ENCODE data around the gene HTT.

DNA sequence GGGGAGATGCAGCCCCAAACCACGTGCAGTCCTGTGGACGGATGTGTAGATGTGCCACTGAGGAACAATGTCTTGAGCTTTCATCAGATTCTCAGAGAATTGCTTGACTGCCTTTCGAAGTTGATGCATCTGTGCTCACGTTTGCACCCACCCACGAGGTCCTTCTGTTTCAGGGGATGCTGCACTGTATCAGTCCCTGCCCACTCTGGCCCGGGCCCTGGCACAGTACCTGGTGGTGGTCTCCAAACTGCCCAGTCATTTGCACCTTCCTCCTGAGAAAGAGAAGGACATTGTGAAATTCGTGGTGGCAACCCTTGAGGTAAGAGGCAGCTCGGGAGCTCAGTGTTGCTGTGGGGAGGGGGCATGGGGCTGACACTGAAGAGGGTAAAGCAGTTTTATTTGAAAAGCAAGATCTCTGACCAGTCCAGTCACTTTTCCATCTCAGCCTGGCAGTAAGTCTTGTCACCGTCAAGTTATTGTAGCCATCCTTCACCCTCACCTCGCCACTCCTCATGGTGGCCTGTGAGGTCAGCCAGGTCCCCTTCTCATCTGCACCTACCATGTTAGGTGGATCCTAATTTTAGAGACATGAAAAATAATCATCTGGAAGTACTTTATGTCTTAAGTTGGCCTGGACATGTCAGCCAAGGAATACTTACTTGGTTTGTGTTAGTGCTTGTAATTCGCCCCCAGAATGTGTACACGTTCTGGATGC lies 138.1 kb downstream of the HTT start:
- TF ChIP-seq, protein P1, sequence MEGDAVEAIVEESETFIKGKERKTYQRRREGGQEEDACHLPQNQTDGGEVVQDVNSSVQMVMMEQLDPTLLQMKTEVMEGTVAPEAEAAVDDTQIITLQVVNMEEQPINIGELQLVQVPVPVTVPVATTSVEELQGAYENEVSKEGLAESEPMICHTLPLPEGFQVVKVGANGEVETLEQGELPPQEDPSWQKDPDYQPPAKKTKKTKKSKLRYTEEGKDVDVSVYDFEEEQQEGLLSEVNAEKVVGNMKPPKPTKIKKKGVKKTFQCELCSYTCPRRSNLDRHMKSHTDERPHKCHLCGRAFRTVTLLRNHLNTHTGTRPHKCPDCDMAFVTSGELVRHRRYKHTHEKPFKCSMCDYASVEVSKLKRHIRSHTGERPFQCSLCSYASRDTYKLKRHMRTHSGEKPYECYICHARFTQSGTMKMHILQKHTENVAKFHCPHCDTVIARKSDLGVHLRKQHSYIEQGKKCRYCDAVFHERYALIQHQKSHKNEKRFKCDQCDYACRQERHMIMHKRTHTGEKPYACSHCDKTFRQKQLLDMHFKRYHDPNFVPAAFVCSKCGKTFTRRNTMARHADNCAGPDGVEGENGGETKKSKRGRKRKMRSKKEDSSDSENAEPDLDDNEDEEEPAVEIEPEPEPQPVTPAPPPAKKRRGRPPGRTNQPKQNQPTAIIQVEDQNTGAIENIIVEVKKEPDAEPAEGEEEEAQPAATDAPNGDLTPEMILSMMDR (IDR thresholded peaks at IDR 0.05; ENCODE audit: insufficient read depth, low read depth, low read length) = no peak
- no peak for TF ChIP-seq EZH2 (IDR thresholded peaks at IDR 0.05; ENCODE audit: insufficient read depth, low read length)

Measured in astrocyte (in vitro differentiated cells and primary cell).